Adrenal gland (tissue), 5 donors: ENCODE results near the gene PRKG1.

ENCODE experiments used
- CTCF ChIP-seq, 6 experiments: fragments of 450-650 bp in 4 of 6; fragments of 200-600 bp in 2 of 6; sonication (generic) in 1 of 6; IDR thresholded peaks; 1 replicate in 5 of 6; 2 replicates in 1 of 6; pipeline versions ENCODE4 v1.5.1 to v1.8.0; 2016 to 2021; ENCODE audit warnings: antibody characterized with exemption in 6 of 6, mild to moderate bottlenecking in 2 of 6, moderate library complexity in 1 of 6
- POLR2A ChIP-seq, 2 donors: fragments of 450-650 bp; IDR thresholded peaks; one replicate each; pipeline ENCODE4 v1.6.1; 2017; ENCODE audit warnings: antibody characterized with exemption in 2 of 2, mild to moderate bottlenecking in 2 of 2, moderate library complexity in 1 of 2
- donor health status: DM: no; HTN: no; CAD: no.

GRCh38 chr10:52258799-52259425, 1184.6 kb downstream of the PRKG1 start:
- TF ChIP-seq CTCF (IDR thresholded peaks at IDR 0.05) (no peak), POLR2A (IDR thresholded peaks at IDR 0.05) (no peak)
